Fibroblast of villous mesenchyme (primary cell): ENCODE data around the gene CNTRL. TPM values are rescaled to one million over a fixed set of nuclear protein-coding genes. Genes with fewer than 3 reads are reported as not detected.

Source experiments
- DNase-seq: peaks from one replicate; pipeline ENCODE4 v3.0.0-alpha.2; 2010; ENCODE audit warnings: low read depth
- H3K4me3 ChIP-seq: 2 replicates; pipeline ENCODE4 v1.5.1; 2011; ENCODE audit warnings: low read depth, mild to moderate bottlenecking, low read length
- total RNA-seq: library from RNA; depleted of rRNA; stranded (reverse); fragments of >200 nt; gene quantifications from 2 replicates; pipeline ENCODE4 v1.2.3, GENCODE V29; 2012
- TF ChIP-seq, protein P1 (sequence below): IDR thresholded peaks from 2 replicates; pipeline ENCODE4 v1.5.1; 2012; ENCODE audit warnings: low read depth, mild to moderate bottlenecking, low read length; ENCODE audit not compliant: insufficient read depth

CNTRL gene
- total RNA-seq, 1 donor = 6.5 TPM

DNA sequence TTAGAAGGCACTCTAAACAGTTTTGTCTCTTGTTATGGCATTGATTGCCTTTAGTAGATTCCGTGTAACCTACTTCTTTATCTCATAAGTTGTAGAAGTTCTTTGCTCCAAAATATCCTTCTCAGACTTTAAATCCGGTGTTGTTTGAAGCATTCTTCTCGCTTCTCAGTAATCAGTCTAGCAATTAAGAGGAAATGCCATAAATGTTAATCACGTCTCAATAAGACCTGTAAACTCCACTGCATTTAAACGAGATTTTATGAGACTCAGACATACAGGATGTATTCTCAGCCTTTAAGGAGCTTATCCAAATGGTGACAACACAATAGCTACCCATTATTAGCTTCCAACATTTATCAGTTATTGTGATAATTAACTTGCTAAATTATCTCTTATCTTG is 16.9 kb upstream of the CNTRL start:
- DNase-seq = no peak
- H3K4me3 ChIP-seq = no peak overlapping the region
- TF ChIP-seq, protein P1, sequence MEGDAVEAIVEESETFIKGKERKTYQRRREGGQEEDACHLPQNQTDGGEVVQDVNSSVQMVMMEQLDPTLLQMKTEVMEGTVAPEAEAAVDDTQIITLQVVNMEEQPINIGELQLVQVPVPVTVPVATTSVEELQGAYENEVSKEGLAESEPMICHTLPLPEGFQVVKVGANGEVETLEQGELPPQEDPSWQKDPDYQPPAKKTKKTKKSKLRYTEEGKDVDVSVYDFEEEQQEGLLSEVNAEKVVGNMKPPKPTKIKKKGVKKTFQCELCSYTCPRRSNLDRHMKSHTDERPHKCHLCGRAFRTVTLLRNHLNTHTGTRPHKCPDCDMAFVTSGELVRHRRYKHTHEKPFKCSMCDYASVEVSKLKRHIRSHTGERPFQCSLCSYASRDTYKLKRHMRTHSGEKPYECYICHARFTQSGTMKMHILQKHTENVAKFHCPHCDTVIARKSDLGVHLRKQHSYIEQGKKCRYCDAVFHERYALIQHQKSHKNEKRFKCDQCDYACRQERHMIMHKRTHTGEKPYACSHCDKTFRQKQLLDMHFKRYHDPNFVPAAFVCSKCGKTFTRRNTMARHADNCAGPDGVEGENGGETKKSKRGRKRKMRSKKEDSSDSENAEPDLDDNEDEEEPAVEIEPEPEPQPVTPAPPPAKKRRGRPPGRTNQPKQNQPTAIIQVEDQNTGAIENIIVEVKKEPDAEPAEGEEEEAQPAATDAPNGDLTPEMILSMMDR = no peak

DNA sequence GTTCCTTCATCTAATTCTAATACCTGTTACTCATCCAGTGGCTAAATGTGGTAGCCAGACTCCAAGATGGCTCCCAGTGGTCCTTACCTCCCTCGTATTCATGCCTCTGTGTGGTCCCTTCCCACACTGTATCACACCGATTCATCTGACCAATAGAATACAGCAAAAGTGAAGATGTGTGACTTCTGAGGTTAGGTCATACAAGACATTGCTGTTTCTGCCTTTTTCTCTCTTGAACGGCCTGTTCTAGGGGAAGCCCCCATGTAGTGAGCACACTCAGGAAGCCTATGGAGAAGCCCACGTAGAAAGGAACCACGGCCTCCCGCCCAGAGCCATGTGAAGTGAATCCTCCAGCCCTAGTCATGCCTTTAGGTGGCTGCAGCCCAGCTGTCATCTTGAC is 15.2 kb upstream of the CNTRL start:
- TF ChIP-seq, protein P1 = no peak
- no peak for DNase-seq
- no peak overlapping the region for H3K4me3 ChIP-seq

DNA sequence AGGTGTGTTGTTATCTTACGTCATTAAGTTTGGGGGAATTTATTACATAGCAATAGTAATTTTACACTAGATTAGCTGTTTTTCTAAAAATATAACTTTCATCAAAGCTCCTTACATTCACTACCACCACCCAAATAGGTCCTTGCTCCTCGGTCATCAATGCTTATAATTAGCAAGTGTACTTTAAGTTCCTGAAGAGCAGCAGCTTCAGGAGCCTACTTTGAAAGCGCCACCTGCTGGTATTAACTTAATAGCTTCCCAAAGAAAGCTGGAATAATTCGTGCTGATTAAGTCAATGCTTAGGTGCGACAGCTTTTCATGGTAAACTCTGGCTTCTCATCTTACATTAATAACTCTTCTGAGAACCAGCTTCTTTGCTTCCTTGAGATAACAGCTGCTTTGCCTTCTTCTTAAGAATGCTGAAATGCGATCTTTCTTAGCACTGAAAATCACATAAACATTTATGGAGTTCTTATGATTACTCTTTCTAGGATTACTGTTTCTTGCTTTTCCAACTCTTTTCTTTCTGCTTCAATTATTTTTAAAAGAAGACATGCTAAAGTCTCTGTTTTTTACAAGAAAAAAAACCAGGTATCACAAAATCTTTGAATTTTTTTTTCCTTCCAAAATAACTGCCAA is 14.6 kb upstream of the CNTRL start:
- TF ChIP-seq, protein P1 = peak; percentile 69
- no peak overlapping the region for H3K4me3 ChIP-seq
- peak; percentile 79 for DNase-seq

DNA sequence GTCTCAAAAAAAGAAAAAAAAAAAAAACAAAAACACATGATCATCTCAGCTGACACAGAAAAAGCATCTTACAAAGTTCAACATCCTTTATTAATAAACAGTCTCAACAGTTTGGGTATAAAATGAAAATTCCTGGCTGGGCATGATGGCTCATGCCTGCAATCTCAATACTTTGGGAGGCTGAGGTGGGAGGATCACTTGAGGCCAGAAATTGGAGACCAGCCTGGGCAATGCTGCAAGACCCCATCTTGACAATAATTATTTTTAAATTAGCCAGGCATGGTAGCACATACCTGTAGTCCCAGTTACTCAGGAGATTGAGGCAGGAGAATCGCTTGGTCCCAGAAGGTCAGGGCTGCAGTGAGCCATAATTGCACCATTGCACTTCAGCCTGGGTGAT is 7.9 kb upstream of the CNTRL start:
- DNase-seq = no peak
- H3K4me3 ChIP-seq = no peak overlapping the region
- TF ChIP-seq, protein P1 = no peak

DNA sequence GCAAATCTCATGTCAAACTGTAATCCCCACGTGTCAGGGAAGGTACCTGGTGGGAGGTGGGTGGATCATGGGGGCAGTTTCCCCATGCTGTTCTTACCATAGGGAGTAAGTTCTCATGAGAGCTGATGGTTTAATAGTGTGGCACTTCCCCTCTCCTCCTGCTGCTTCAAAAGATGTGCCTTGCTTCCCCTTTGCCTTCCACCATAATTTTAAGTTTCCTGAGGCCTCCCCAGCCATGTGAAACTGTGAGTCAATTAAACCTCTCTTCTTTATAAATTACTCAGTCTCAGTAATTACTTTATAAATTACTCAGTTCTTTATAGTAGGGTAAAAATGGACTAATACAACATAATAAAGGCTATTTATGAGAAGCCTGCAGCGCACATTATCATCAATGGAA is 7.1 kb upstream of the CNTRL start:
- TF ChIP-seq, protein P1 = no peak
- H3K4me3 ChIP-seq = no peak overlapping the region
- DNase-seq = no peak

DNA sequence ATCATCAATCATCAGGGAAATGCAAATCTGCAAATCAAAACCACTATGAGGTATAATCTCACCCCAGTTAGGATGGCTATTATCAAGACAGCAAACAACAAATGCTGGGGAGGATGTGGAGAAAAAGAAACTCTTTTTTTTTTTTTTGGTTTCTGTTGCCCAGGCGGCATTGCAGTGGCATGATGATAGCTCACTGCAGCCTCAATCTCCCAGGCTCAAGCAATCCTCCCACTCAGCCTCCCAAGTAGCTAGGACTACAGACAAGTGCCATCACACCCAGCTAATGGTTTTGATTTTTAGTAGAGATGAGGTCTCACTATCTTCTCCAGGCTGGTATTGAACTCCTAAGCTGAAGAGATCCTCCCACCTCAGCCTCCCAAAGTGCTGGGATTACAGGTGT is 5.4 kb upstream of the CNTRL start:
- H3K4me3 ChIP-seq = no peak overlapping the region
- no peak for DNase-seq
- TF ChIP-seq, protein P1 = no peak

DNA sequence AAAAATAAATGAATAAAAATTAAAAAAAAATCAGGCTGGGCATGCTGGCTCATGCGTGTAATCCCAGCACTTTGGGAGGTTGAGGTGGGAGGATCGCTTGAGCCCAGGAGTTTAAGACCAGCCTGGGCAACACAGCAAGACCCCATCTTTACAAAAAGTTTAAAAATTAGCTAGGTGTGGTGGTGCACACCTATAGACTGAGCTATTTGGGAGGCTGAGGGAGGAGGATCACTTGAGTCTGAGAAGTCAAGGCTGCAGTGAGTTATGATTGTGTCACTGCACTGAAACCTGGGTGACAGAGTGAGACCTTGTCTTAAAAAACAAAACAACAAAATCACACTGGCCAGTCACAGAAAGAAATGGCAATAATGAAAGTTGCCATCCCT is 3.4 kb upstream of the CNTRL start:
- no peak for DNase-seq
- TF ChIP-seq, protein P1 = no peak
- H3K4me3 ChIP-seq = peak overlapping the region; percentile 56
